Measurements from ENCODE around the gene PLXNA1. TPM values are rescaled to one million over a fixed set of nuclear protein-coding genes. Genes with fewer than 3 reads are reported as not detected.

The PLXNA1 gene
- total and polyA plus RNA-seq, 2 experiments from 2014 or later: 11.0 to 73.5 TPM

GRCh38 chr3:126996905-126997304 is 14.0 kb downstream of the PLXNA1 start:
- Histone ChIP-seq H3K4me2 (no peak overlapping the region), H4K20me1 (replicated peaks; ENCODE audit: insufficient read depth) (no peaks in the 10 kb centered on the region; the same call in 1 of the 2 replicates), H3K36me3 (ENCODE audit: insufficient read depth) (no peaks in the 10 kb centered on the region), H3K27me3 (ENCODE audit: insufficient read depth) (no peaks in the 10 kb centered on the region), H3F3A (replicated peaks; ENCODE audit: low read depth) (no peaks in the 10 kb centered on the region), H2AFZ (no peak overlapping the region), H3K4me1 (ENCODE audit: insufficient read depth) (peaks cover 5% of the 10 kb centered on the region; the same call in 1 of the 2 replicates), H3K4me3 (no peak overlapping the region), H3K79me2 (replicated peaks; ENCODE audit: insufficient read depth) (peaks cover 27% of the 10 kb centered on the region; the same call in 1 of the 2 replicates), H3K9me2 (ENCODE audit: insufficient read depth) (no peaks in the 10 kb centered on the region), H3K27ac (ENCODE audit: low read depth) (no peak overlapping the region)
- peaks cover 3% of the 10 kb centered on the region; the same call in 2 of the 3 replicates for H3K36me3 Mint-ChIP-seq (ENCODE audit: low read depth)
- H3K4me3 Mint-ChIP-seq: no peak overlapping the region
- TF ChIP-seq ZNF462 (CRISPR knock-in tag; IDR thresholded peaks at IDR 0.05) (no peak), STAT1 (IDR thresholded peaks at IDR 0.05; ENCODE audit: unreplicated experiment) (no peak), ZNF114 (CRISPR knock-in tag; IDR thresholded peaks at IDR 0.05) (no peak), ZNF331 (CRISPR knock-in tag; IDR thresholded peaks at IDR 0.05; ENCODE audit: low read depth) (no peak), EZH2phosphoT487 (IDR thresholded peaks at IDR 0.05; ENCODE audit: unreplicated experiment) (no peak), CREB1 (CRISPR knock-in tag; IDR thresholded peaks at IDR 0.05; ENCODE audit: low read depth) (no peak), EZH2 (IDR thresholded peaks at IDR 0.05; ENCODE audit: low read depth, unreplicated experiment) (no peak)
- TF ChIP-seq, protein P1, sequence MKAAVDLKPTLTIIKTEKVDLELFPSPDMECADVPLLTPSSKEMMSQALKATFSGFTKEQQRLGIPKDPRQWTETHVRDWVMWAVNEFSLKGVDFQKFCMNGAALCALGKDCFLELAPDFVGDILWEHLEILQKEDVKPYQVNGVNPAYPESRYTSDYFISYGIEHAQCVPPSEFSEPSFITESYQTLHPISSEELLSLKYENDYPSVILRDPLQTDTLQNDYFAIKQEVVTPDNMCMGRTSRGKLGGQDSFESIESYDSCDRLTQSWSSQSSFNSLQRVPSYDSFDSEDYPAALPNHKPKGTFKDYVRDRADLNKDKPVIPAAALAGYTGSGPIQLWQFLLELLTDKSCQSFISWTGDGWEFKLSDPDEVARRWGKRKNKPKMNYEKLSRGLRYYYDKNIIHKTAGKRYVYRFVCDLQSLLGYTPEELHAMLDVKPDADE (IDR thresholded peaks at IDR 0.05): no peak
- H3K9me3 Mint-ChIP-seq: no peaks in the 10 kb centered on the region
- ATAC-seq (no peak), DNase-seq (ENCODE audit: low spot score) (no peak)
- H3K27ac Mint-ChIP-seq: no peak overlapping the region
- peaks cover 11% of the 10 kb centered on the region for H3K27me3 Mint-ChIP-seq (ENCODE audit: insufficient read depth, low read depth, poor library complexity)
- H3K4me1 Mint-ChIP-seq: peaks cover 16% of the 10 kb centered on the region

All from GM23338 (cell line).